Kidney epithelial cell (primary cell): ENCODE measurements around the gene ARID1A. TPM values are rescaled to one million over a fixed set of nuclear protein-coding genes. Genes with fewer than 3 reads are reported as not detected.
A peak's percentile ranks its signal among the peaks of the same experiment; 100 is the strongest.
"Not testable (repeated sequence)": the region's sequence is repeated elsewhere in the genome, so short reads cannot be mapped to it uniquely, and the experiment has no call there.

Experiments used
- DNase-seq: peaks from one replicate; pipeline ENCODE4 v3.0.0-alpha.2; 2010; ENCODE audit warnings: low read depth
- H3K27me3 ChIP-seq: 2 replicates; pipeline ENCODE4 v1.6.0; 2011; ENCODE audit warnings: low read length; ENCODE audit not compliant: control insufficient read depth, insufficient read depth
- H3K36me3 ChIP-seq: 2 replicates; pipeline ENCODE4 v1.5.1; 2011; ENCODE audit warnings: low read length; ENCODE audit not compliant: control insufficient read depth, insufficient read depth
- H3K4me3 ChIP-seq: 2 replicates; pipeline ENCODE4 v1.5.1; 2011; ENCODE audit warnings: low read depth, mild to moderate bottlenecking, control low read depth, low read length
- total RNA-seq: library from RNA; depleted of rRNA; stranded (reverse); fragments of >200 nt; gene quantifications from 2 replicates; pipeline ENCODE4 v1.2.3, GENCODE V29; 2015
- TF ChIP-seq, protein P1 (sequence below): IDR thresholded peaks from 2 replicates; pipeline ENCODE4 v1.5.1; 2011; ENCODE audit warnings: mild to moderate bottlenecking, moderate library complexity, low read length, control low read depth, inconsistent platforms; ENCODE audit not compliant: insufficient read depth, poor library complexity, severe bottlenecking

The ARID1A gene
- total RNA-seq, 1 donor from 2014 or later: 43.7 TPM

DNA sequence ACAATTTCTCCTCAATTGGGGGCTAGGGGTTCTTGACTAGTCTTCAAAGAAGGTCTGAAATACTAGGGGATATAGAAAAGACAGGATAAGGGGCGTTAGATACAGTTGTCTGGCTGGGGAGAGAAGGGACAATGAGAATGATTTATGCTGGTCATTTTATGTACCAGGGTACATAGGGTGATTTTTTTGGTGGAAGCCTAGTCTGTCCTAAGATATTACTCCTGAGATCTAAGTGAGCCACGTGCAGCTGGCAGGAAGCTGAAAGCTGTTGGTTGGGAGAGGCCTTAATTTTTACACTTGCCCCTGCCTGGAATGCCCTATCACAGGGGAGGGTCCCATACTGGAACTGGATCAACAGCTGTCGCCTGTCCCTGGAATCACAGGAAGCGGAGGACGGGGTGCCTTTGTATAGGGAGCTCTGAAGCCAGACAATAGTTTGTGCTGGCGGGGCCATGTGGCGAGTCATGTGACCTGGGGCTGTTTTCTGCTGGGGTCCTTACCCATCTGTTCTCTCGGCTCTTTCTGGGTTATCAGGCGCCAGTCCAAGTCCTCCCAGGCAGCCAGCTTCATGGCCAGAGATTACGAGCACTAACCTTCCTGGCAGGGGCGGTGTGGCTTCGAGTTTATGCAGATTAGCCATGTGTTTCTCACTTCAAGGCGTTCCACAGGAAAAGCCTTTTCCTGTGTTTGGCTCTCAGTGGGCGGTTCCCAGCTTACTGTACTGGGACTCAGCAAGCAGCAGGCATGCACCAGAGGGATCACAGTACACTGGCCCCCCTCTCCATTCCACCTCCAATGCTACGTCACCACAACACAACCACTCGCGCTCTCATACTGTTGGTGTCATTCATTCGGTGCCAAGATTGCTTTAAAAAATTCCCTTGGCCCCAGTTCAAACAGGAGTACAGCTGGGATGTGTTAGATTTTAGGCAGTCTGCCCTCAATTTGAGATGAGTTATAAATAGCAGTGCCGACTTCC is 27.5 kb downstream of the ARID1A start:
- Histone ChIP-seq H3K4me3 (no peak overlapping the region), H3K36me3 (no peaks in the 10 kb centered on the region), H3K27me3 (no peaks in the 10 kb centered on the region)
- TF ChIP-seq, protein P1, sequence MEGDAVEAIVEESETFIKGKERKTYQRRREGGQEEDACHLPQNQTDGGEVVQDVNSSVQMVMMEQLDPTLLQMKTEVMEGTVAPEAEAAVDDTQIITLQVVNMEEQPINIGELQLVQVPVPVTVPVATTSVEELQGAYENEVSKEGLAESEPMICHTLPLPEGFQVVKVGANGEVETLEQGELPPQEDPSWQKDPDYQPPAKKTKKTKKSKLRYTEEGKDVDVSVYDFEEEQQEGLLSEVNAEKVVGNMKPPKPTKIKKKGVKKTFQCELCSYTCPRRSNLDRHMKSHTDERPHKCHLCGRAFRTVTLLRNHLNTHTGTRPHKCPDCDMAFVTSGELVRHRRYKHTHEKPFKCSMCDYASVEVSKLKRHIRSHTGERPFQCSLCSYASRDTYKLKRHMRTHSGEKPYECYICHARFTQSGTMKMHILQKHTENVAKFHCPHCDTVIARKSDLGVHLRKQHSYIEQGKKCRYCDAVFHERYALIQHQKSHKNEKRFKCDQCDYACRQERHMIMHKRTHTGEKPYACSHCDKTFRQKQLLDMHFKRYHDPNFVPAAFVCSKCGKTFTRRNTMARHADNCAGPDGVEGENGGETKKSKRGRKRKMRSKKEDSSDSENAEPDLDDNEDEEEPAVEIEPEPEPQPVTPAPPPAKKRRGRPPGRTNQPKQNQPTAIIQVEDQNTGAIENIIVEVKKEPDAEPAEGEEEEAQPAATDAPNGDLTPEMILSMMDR: no peak
- DNase-seq: peak; percentile 81

DNA sequence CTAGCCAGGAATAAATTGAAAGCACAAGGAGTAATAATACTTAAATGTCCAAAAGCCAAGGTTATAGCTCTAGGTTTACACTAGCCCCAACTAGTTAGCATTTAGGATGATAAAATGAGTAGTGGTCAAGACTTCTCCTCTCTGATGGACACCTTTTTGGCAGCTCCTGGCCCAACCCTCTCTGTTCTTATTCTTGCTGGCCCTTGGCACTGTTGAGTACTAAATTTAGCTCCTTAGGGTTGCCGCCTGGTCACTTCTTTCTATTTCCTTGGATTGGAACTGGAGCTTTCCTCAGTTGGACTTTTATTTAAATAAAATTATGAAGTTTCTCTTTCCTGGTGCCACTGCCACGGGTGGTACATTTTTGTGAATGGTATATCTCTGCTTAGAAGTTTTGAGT is 28.3 kb downstream of the ARID1A start:
- H3K27me3 ChIP-seq: no peaks in the 10 kb centered on the region
- H3K4me3 ChIP-seq: no peak overlapping the region
- H3K36me3 ChIP-seq: no peaks in the 10 kb centered on the region
- no peak for DNase-seq
- TF ChIP-seq, protein P1: no peak

DNA sequence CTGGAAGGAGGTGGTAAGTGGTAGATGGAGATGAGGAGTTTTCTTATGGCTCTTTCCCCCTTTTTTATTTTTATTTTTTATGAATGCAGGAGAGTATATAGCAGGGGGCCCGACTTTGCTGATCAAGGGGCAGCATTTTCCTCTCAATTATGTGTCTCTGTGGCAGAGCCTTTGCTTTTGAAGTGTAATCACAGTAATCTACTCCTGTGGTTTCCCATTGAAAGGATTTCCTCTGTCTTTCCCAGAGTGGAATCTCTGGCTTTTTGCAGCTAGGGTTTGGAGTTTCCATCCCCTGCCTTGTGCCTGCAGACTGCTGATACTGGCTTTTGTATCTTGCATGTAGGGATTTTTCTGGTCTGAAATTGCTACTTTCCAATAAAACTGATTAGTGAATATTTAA is 29.1 kb downstream of the ARID1A start:
- Histone ChIP-seq H3K27me3 (no peaks in the 10 kb centered on the region), H3K36me3 (peaks cover 2% of the 10 kb centered on the region), H3K4me3 (no peak overlapping the region)
- DNase-seq: no peak
- TF ChIP-seq, protein P1: no peak

DNA sequence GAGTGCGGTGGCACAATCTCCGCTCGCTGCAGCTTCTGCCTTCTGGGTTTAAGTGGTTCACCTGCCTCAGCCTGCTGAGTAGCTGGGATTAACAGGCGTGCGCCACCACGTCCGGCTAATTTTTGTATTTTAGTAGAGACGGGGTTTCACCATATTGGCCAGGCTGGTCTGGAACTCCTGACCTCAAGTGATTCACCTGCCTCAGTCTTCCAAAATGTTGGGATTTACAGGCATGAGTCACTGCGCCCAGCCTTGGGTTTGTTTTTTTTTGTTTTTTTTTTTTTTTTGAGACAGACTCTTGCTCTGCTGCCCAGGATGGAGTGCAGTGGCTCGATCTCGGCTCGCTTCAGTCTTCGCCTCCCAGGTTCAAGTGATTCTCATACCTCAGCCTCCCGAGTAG is 30.1 kb downstream of the ARID1A start:
- H3K27me3 ChIP-seq, DNase-seq, H3K4me3 ChIP-seq, H3K36me3 ChIP-seq: not testable (repeated sequence)

DNA sequence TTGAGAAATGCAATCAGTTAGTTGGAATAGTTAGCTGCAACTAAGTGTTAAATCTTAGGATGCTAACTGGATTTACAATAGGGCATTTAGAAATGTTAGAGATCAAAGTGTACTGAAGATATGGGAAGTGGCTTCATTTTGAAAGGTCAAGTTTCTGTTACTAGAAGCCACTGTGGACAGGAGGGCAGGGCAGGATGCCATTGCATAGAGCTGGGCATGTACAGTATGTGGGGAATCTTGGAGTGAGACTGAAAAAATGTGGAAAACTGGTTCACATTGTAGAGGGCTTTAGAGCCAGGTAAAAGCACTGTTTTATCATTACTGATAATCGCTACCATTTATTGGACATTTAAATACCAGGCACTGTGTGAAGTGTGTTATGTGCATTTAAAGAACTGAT is 31.0 kb downstream of the ARID1A start:
- Histone ChIP-seq H3K27me3 (no peaks in the 10 kb centered on the region), H3K36me3 (peaks cover 4% of the 10 kb centered on the region), H3K4me3 (no peak overlapping the region)
- DNase-seq: no peak
- TF ChIP-seq, protein P1: no peak

DNA sequence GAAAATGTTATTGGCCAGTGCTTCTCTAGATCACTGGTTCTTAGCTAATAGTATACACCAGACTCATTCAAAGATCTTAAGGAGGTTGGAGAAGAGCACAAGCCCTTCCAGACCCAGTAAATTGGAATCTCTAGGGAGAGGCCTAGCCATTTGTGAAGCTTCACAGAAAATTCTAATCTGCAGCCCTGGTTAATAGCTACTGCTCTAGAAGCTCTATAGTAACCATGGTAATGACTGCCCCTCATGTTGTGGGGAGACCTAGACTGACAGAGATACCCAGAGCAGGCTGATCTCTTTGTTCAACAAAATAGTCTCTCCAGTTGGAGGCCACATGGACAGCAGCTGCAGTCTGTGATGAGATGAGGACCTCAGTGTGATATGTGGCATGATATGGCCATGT is 31.7 kb downstream of the ARID1A start:
- no peak overlapping the region for H3K4me3 ChIP-seq
- H3K36me3 ChIP-seq: peaks cover 4% of the 10 kb centered on the region
- TF ChIP-seq, protein P1: no peak
- no peak for DNase-seq
- H3K27me3 ChIP-seq: no peaks in the 10 kb centered on the region
